Stomach smooth muscle (tissue), 2 donors: ENCODE results near the gene GNAO1.
A peak's percentile ranks its signal among the peaks of the same experiment; 100 is the strongest.

Experiments
- H3K27ac ChIP-seq: one replicate; pipeline ENCODE4 v1.7.0; 2013; ENCODE audit warnings: mild to moderate bottlenecking, low read length, inconsistent platforms
- H3K27me3 ChIP-seq, 2 donors: one replicate each; pipeline ENCODE4 v1.7.0; 2013; ENCODE audit warnings: low read length in 2 of 2; ENCODE audit not compliant: insufficient read depth in 2 of 2, control insufficient read depth in 1 of 2
- H3K36me3 ChIP-seq, 2 donors: one replicate each; pipeline ENCODE4 v1.7.0; 2013; ENCODE audit warnings: low read length in 2 of 2; ENCODE audit not compliant: control insufficient read depth in 2 of 2, insufficient read depth in 2 of 2
- H3K4me1 ChIP-seq: one replicate; pipeline ENCODE4 v1.7.0; 2013; ENCODE audit warnings: low read length; ENCODE audit not compliant: control insufficient read depth, insufficient read depth
- H3K4me3 ChIP-seq, 2 donors: one replicate each; pipeline ENCODE4 v1.7.0; 2013; ENCODE audit warnings: low read length in 2 of 2
- H3K9ac ChIP-seq, 2 donors: one replicate each; pipeline ENCODE4 v1.7.0; 2013; ENCODE audit warnings: low read length in 2 of 2, mild to moderate bottlenecking in 1 of 2
- H3K9me3 ChIP-seq, 2 donors: one replicate each; pipeline ENCODE4 v1.7.0; 2013; ENCODE audit warnings: low read length in 2 of 2; ENCODE audit not compliant: control insufficient read depth in 2 of 2
- donor health status: healthy.
- donor health status: Pancreatic carcinoma.

The GNAO1 gene

GRCh38 chr16:56274369-56274768 lies 83.1 kb downstream of the GNAO1 start:
- H3K36me3 ChIP-seq = peaks cover 0 to 7% of the 10 kb centered on the region in 2 donors
- H3K9me3 ChIP-seq = peaks cover 0 to 3% of the 10 kb centered on the region in 2 donors
- H3K4me3 ChIP-seq = no peak overlapping the region
- H3K9ac ChIP-seq = no peak overlapping the region
- no peaks in the 10 kb centered on the region for H3K27me3 ChIP-seq
- H3K4me1 ChIP-seq = peaks cover 44% of the 10 kb centered on the region
- no peak overlapping the region for H3K27ac ChIP-seq

DNA sequence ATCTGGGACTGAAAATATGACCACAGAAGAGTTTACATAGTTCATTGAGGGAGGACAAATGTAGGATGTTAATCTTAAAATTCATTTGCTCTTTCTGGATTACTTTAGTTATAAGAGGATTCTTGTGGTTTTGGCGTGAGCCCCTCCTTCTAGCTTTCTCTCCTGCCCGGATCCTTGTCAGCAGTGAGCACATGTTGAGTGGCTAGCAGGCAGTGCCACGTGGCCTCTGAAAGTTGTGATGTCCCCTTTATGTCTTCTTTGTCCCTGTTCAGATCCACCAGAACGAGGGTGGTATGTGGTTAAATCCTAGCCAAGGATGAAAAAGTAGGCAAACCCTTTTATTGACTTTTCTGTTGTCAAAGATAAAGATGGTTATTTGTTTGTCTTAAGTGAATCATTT lies 83.8 kb downstream of the GNAO1 start:
- Histone ChIP-seq H3K27me3 (no peaks in the 10 kb centered on the region), H3K27ac (no peak overlapping the region), H3K4me3 (no peak overlapping the region), H3K36me3 (peaks cover 0 to 12% of the 10 kb centered on the region in 2 donors), H3K9me3 (peaks cover 0 to 3% of the 10 kb centered on the region in 2 donors), H3K4me1 (peaks cover 37% of the 10 kb centered on the region), H3K9ac (no peak overlapping the region)

- peaks cover 29% of the 10 kb centered on the region for H3K4me1 ChIP-seq
- peak overlapping the region; percentile 71 for H3K27ac ChIP-seq
- H3K27me3 ChIP-seq = no peaks in the 10 kb centered on the region
- H3K9ac ChIP-seq = no peak overlapping the region
- peaks cover 0 to 12% of the 10 kb centered on the region in 2 donors for H3K36me3 ChIP-seq
- peaks cover 0 to 3% of the 10 kb centered on the region in 2 donors for H3K9me3 ChIP-seq
- H3K4me3 ChIP-seq = no peak overlapping the region
These were observed 84.5 kb downstream of the GNAO1 start for GRCh38 chr16:56275801-56276200.

DNA sequence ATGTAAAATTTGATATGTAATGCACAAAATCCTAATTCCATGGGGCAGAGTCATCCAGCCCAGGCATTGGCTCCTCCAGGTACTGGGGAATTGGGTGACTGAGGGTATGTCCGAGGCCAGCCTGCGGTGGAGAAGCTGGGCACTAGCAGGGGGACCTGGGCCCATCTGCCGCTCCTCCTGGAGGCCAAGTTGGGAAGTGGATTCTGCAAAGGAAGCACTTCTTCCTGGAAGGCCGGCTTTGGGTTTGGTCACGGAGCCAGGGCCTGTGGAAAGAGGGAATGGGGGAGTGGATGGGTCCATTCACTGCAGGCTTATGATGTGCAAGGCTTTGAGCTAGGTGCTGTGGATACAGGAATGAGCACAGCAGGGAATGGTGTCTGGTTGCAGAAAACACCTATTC lies 85.8 kb downstream of the GNAO1 start:
- peaks cover 25% of the 10 kb centered on the region for H3K4me1 ChIP-seq
- peak overlapping the region; percentile 71 for H3K27ac ChIP-seq
- peaks cover 0 to 3% of the 10 kb centered on the region in 2 donors for H3K9me3 ChIP-seq
- H3K9ac ChIP-seq = peak overlapping the region; percentile 6 to 58
- H3K36me3 ChIP-seq = peaks cover 0 to 12% of the 10 kb centered on the region in 2 donors
- H3K27me3 ChIP-seq = no peaks in the 10 kb centered on the region
- H3K4me3 ChIP-seq = peak overlapping the region in 1 of 2 donors; percentile 29

GRCh38 chr16:56278196-56278855 lies 87.0 kb downstream of the GNAO1 start:
- H3K4me1 ChIP-seq = peaks cover 25% of the 10 kb centered on the region
- H3K9ac ChIP-seq = no peak overlapping the region
- peaks cover 0 to 3% of the 10 kb centered on the region in 2 donors for H3K9me3 ChIP-seq
- H3K27ac ChIP-seq = peak overlapping the region; percentile 71
- no peak overlapping the region for H3K4me3 ChIP-seq
- no peaks in the 10 kb centered on the region for H3K27me3 ChIP-seq
- H3K36me3 ChIP-seq = peaks cover 0 to 14% of the 10 kb centered on the region in 2 donors

DNA sequence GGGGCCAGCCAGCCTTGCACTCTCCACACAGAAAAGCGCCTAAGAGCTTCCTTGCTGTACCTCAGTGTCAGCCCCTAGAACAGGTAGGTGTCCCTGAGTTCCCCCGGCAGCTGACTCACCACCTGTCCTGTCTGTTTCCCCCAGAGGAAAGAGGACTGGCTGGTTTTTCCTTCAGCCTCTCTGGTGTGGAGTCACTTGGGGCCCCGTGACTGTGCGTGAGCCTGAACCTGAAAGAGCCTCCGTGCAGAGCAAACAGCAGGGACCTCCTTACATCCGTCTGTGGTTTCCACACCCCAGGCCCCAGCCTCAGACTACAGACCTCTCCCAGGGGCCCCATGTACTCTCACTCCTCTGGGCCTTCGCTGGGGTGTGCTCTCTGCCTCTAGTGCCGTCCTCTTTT lies 87.8 kb downstream of the GNAO1 start:
- Histone ChIP-seq H3K9ac (no peak overlapping the region), H3K27ac (no peak overlapping the region), H3K4me3 (no peak overlapping the region), H3K36me3 (peaks cover 0 to 12% of the 10 kb centered on the region in 2 donors), H3K4me1 (peaks cover 25% of the 10 kb centered on the region), H3K9me3 (no peaks in the 10 kb centered on the region), H3K27me3 (no peaks in the 10 kb centered on the region)

GRCh38 chr16:56279914-56280313 lies 88.6 kb downstream of the GNAO1 start:
- Histone ChIP-seq H3K36me3 (peaks cover 0 to 12% of the 10 kb centered on the region in 2 donors), H3K4me1 (peaks cover 25% of the 10 kb centered on the region), H3K27ac (no peak overlapping the region), H3K9ac (no peak overlapping the region), H3K27me3 (no peaks in the 10 kb centered on the region), H3K4me3 (no peak overlapping the region), H3K9me3 (no peaks in the 10 kb centered on the region)

GRCh38 chr16:56281249-56281805 lies 90.0 kb downstream of the GNAO1 start:
- Histone ChIP-seq H3K27me3 (no peaks in the 10 kb centered on the region), H3K4me1 (peaks cover 18% of the 10 kb centered on the region), H3K36me3 (peaks cover 0 to 13% of the 10 kb centered on the region in 2 donors), H3K4me3 (no peak overlapping the region), H3K9ac (no peak overlapping the region), H3K9me3 (no peaks in the 10 kb centered on the region), H3K27ac (no peak overlapping the region)

- no peak overlapping the region for H3K4me3 ChIP-seq
- no peaks in the 10 kb centered on the region for H3K27me3 ChIP-seq
- H3K27ac ChIP-seq = no peak overlapping the region
- no peak overlapping the region for H3K9ac ChIP-seq
- H3K9me3 ChIP-seq = no peaks in the 10 kb centered on the region
- peaks cover 9% of the 10 kb centered on the region for H3K4me1 ChIP-seq
- peaks cover 0 to 14% of the 10 kb centered on the region in 2 donors for H3K36me3 ChIP-seq
These were observed 91.2 kb downstream of the GNAO1 start for GRCh38 chr16:56282451-56282850.

DNA sequence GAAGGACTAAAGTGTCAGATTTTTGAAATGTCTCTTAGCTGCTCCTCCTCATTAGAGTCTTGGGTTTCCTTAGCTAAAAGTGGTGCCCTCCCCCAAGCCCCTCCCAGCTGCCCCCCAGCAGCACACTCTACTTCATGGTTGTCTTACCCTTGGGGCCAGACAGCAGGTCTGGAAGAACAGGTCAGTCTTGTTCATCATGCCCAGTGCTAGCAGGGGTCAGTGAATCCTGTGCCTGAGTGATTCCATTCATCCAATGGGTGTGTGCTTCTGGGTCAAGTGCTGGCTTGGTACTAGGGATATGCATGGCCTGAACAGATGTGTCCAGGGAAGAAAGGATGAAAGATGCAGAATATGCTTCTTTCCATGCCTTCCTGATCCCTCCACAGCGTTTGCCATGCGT lies 93.2 kb downstream of the GNAO1 start:
- Histone ChIP-seq H3K27ac (no peak overlapping the region), H3K9me3 (no peaks in the 10 kb centered on the region)

GRCh38 chr16:56286809-56287208 lies 95.5 kb downstream of the GNAO1 start:
- Histone ChIP-seq H3K9me3 (no peaks in the 10 kb centered on the region), H3K27me3 (no peaks in the 10 kb centered on the region), H3K36me3 (peaks cover 3 to 4% of the 10 kb centered on the region in 2 donors), H3K4me1 (peaks cover 18% of the 10 kb centered on the region), H3K4me3 (no peak overlapping the region), H3K27ac (no peak overlapping the region), H3K9ac (no peak overlapping the region)

More for the DNA sequence above, 93.2 kb downstream of the GNAO1 start:
- H3K4me3 ChIP-seq = no peak overlapping the region
- no peak overlapping the region for H3K9ac ChIP-seq
- peaks cover 15% of the 10 kb centered on the region for H3K4me1 ChIP-seq
- H3K27me3 ChIP-seq = no peaks in the 10 kb centered on the region
- H3K36me3 ChIP-seq = peaks cover 3 to 8% of the 10 kb centered on the region in 2 donors
